Fibroblast of villous mesenchyme (primary cell): ENCODE data around the gene ADAT2. TPM values are rescaled to one million over a fixed set of nuclear protein-coding genes. Genes with fewer than 3 reads are reported as not detected.

ENCODE experiments used
- DNase-seq: peaks from one replicate; pipeline ENCODE4 v3.0.0-alpha.2; 2010; ENCODE audit warnings: low read depth
- H3K4me3 ChIP-seq: 2 replicates; pipeline ENCODE4 v1.5.1; 2011; ENCODE audit warnings: low read depth, mild to moderate bottlenecking, low read length
- total RNA-seq: library from RNA; depleted of rRNA; stranded (reverse); fragments of >200 nt; gene quantifications from 2 replicates; pipeline ENCODE4 v1.2.3, GENCODE V29; 2012
- TF ChIP-seq, protein P1 (sequence below): IDR thresholded peaks from 2 replicates; pipeline ENCODE4 v1.5.1; 2012; ENCODE audit warnings: low read depth, mild to moderate bottlenecking, low read length; ENCODE audit not compliant: insufficient read depth

ADAT2 gene
- total RNA-seq, 1 donor: 3.0 TPM

DNA sequence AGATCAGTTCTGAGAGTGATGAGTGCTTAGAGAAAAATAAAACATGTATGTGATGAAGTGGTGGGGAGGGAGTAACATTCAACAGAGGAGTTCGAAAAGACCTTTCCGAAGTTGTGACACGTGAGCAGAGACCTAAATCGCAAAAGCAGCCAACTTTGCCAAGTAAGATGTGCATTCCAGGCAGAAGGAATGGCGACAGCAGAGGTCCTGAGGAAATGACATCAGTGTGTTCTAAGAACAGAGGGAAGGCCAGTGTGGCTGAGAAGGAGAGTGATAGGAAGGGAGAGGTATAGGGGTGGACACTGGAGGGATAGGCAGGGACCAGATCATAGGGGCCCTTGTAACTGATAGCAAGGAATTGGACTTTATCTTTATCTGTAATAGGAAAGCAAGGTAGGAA is 51.3 kb downstream of the ADAT2 start:
- DNase-seq: no peak
- TF ChIP-seq, protein P1, sequence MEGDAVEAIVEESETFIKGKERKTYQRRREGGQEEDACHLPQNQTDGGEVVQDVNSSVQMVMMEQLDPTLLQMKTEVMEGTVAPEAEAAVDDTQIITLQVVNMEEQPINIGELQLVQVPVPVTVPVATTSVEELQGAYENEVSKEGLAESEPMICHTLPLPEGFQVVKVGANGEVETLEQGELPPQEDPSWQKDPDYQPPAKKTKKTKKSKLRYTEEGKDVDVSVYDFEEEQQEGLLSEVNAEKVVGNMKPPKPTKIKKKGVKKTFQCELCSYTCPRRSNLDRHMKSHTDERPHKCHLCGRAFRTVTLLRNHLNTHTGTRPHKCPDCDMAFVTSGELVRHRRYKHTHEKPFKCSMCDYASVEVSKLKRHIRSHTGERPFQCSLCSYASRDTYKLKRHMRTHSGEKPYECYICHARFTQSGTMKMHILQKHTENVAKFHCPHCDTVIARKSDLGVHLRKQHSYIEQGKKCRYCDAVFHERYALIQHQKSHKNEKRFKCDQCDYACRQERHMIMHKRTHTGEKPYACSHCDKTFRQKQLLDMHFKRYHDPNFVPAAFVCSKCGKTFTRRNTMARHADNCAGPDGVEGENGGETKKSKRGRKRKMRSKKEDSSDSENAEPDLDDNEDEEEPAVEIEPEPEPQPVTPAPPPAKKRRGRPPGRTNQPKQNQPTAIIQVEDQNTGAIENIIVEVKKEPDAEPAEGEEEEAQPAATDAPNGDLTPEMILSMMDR: no peak
- H3K4me3 ChIP-seq: no peak overlapping the region

DNA sequence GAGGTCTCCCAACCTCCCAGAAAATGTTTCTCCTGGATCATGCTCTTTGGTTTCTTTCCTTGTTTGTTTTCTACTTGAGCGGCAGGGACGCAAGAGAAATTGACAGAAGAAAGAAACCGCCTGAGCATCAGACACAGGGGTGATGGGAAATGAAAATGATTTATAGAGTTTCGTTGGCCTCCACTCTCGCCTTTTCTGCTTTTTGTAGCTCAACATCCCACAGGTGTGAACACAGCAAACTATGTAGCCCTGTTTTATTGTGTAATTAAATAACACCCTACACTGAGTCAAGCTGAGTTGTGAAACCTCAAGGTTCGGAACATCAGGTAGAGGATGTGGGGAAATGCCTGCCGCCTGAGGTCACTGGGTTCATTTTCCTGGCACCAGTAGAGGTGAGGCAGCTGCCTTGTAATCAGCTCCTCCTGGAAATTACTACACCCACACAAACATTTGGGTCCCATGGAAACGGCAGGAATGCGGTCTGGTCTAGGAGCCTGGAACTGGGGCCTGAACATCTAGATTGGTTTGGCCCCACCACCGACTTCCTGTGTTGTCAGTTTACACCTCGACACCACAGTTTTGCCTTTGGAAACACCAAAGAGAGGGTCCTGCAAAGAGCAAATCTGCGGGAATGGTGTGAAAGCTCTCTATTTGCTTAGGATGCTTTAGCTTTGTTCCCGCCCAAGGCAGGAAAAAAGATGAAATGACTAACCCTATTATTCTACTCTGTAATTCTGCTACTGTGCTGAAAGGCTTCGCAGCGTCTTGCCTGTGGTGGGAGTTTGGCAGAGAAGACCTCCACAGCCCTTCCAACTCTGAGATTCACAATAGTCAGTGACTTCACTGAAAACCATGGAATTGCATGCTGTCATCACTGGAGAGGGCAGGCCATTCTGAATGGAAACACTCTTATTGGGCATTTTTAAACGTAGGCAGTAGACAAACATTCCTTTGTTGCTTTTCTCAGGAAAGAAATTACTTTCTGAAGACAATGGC is 53.0 kb downstream of the ADAT2 start:
- TF ChIP-seq, protein P1: no peak
- H3K4me3 ChIP-seq: no peak overlapping the region
- peak; percentile 60 for DNase-seq

DNA sequence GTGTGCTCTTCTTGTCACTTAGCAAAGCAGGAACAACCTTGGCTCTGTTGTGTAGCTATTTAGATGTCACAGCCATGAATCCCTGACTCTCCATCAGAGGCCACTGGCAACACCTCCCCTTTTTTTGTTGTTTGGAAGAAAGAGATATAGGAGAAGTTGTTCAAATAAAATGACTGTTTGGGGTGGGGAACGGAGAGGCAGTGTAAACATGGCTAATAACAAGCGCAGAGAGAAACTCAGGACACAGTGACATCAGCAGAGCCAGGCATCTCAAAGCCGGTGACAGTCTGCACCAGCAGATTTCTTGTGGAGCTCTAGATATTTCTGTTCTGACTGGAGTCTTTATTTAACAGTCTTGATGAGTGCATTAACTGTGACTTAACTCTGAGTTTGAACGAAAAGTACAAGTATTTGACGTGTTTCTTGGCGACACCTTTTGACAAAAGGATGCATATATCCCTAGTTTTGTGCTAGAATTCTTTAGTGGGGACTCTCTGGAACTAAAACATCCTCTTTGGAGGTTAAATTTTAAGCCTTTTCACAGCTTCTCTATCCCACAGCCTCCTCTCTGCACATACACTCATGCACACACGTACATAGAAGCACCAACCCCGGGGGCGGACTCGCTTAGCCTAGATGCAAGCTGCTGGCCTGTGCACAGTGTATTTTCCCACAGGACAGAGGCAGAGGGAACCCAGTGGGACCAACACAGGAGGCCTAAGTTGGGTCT is 53.8 kb downstream of the ADAT2 start:
- TF ChIP-seq, protein P1: no peak
- no peak for DNase-seq

DNA sequence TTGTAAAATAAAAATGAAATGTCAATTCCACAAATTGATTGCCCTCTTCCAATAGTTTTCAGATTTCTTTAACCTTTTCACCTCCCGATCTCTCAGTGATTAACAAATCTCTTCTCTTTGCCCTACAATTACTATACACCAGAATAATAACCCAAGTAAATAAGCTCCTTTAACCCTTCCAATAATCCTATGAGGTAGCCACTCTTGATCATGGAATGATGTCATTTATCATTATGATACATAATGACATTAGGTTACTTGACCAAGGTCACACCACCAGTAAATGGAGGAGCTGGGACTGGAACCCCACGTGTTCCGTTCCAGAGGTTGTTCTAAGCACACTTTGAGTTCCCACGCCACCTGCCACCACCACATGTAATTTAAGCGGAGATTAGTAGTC is 54.8 kb downstream of the ADAT2 start:
- TF ChIP-seq, protein P1: no peak
- no peak for DNase-seq
- no peak overlapping the region for H3K4me3 ChIP-seq

More for the DNA sequence above, 53.8 kb downstream of the ADAT2 start:
- H3K4me3 ChIP-seq: no peak overlapping the region

DNA sequence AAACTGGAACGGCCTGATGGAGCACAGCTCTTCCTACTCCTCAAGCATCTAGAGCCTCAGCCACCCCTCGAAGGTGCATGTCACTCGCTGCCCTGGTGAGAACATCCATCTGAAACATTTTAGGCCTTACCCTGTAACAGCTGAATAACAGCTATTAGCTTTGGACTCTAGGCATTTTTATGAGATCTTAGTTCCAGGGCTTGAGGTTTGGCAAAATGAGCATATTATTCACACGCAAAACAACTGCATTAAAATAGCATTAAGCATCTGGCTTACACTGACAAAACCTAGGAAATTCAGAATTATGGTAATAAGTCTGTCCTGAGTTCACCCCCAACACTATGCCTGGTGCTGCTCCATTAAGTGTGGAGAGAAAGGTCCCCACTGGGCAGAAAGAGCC is 56.1 kb downstream of the ADAT2 start:
- TF ChIP-seq, protein P1: no peak
- no peak overlapping the region for H3K4me3 ChIP-seq
- DNase-seq: no peak

DNA sequence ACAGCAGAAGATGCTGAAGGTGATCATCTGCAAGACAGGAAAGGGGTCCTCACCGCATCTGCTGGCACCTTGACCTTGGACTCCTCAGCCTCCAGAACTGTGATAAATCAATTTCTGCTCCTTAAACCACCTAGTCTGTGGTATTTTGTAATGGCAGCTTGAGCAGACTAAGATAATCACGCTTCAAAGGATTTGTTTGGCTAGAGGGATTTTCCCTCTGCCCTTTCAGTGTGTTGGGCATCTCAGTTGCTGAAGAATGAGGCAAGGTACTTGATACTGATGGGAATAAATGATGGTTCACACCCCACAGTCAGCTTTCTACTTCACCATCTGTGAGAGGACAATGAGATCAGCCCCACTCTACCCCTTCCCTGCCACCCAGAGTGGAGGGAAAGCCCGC is 60.2 kb downstream of the ADAT2 start:
- TF ChIP-seq, protein P1: no peak
- no peak for DNase-seq
- no peak overlapping the region for H3K4me3 ChIP-seq
